Prostate gland (tissue), 2 donors: ENCODE results near the gene KDSR. TPM values are rescaled to one million over a fixed set of nuclear protein-coding genes. Genes with fewer than 3 reads are reported as not detected.
A peak's percentile ranks its signal among the peaks of the same experiment; 100 is the strongest.

ENCODE experiments used
- DNase-seq: peaks from one replicate; pipeline ENCODE4 v3.0.0-alpha.2; 2019; ENCODE audit warnings: low spot score
- H3K27ac ChIP-seq, 2 donors: fragments of 200-600 bp; sonication (generic); 2 replicates each; pipeline ENCODE4 v1.5.1; 2017 to 2019
- H3K27me3 ChIP-seq: fragments of 200-600 bp; sonication (generic); replicated peaks from 2 replicates; pipeline ENCODE4 v1.5.1; 2019; ENCODE audit not compliant: insufficient read depth
- H3K36me3 ChIP-seq, 2 donors: fragments of 200-600 bp; sonication (generic); 1 replicate in 1 of 2; 2 replicates in 1 of 2; pipeline versions ENCODE4 v1.5.1 to v1.8.1; 2017 to 2019
- H3K4me1 ChIP-seq: fragments of 200-600 bp; sonication (generic); replicated peaks from 2 replicates; pipeline ENCODE4 v1.5.1; 2019
- H3K4me3 ChIP-seq, 2 donors: fragments of 200-600 bp; sonication (generic); 2 replicates each; pipeline ENCODE4 v1.5.1; 2017 to 2019
- H3K9me3 ChIP-seq: fragments of 200-600 bp; sonication (generic); 2 replicates; pipeline ENCODE4 v1.5.1; 2017
- POLR2A ChIP-seq: fragments of 450-650 bp; IDR thresholded peaks from one replicate; pipeline ENCODE4 v1.6.1; 2016; ENCODE audit warnings: antibody characterized with exemption, mild to moderate bottlenecking
- POLR2AphosphoS5 ChIP-seq: sonication (generic); formaldehyde crosslinking; IDR thresholded peaks from one replicate; pipeline ENCODE4 v1.6.1; 2017; ENCODE audit warnings: antibody characterized with exemption
- WGBS: methylation state at CpG from one replicate; pipeline ENCODE4 v1.1.5; 2018; 5-methylcytosine and 5-hydroxymethylcytosine counted together
- intact Hi-C: fragments of 100-400 bp; cut with DNase I; formaldehyde crosslinking; loops from one replicate; pipeline ENCODE4 v1.14.2; 2022
- total RNA-seq, 2 donors: library from RNA; depleted of rRNA; stranded (reverse); fragments of >200 nt; gene quantifications; one replicate each; pipeline ENCODE4 v1.1.0, GENCODE V29; 2016
- TF ChIP-seq, protein P1 (sequence below), 4 experiments: fragments of 200-600 bp in 2 of 4; fragments of 450-650 bp in 2 of 4; sonication (generic) in 2 of 4; IDR thresholded peaks; 1 replicate in 3 of 4; 2 replicates in 1 of 4; pipeline ENCODE4 v1.5.1; 2016 to 2019; ENCODE audit warnings: antibody characterized with exemption in 4 of 4, mild to moderate bottlenecking in 2 of 4, moderate library complexity in 2 of 4

The KDSR gene
- total RNA-seq, 2 donors from 2014 or later, result 46.1 to 52.3 TPM

DNA sequence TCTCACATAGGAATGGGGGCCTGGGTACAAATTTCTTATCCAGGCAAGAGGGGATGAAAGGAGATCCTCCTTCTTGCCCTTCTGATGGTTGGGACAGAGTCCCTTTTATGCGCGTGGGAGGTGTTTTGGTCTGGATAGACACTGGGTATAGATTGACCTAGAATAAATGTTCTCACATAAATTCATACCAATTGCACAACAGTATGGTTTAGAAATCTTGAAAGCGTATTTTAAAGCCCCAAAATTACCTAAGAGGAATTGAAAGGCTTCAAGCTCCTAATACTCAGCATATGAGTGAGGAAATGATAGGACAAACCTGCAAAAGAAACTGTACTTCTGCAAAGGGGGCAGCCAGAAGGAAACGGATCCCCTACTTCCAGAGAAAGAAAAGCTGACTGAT, 44.8 kb downstream of the KDSR start:
- DNase-seq, result no peak
- Histone ChIP-seq H3K27me3 (no peaks in the 10 kb centered on the region), H3K36me3 (no peaks in the 10 kb centered on the region), H3K27ac (peak overlapping the region in 1 of 2 donors; percentile 46), H3K4me3 (no peak overlapping the region), H3K4me1 (no peaks in the 10 kb centered on the region), H3K9me3 (no peaks in the 10 kb centered on the region)
- WGBS, result 82% methylated on average over 4 of the region's 4 CpGs
- TF ChIP-seq POLR2A (no peak), POLR2AphosphoS5 (no peak)
- TF ChIP-seq, protein P1, sequence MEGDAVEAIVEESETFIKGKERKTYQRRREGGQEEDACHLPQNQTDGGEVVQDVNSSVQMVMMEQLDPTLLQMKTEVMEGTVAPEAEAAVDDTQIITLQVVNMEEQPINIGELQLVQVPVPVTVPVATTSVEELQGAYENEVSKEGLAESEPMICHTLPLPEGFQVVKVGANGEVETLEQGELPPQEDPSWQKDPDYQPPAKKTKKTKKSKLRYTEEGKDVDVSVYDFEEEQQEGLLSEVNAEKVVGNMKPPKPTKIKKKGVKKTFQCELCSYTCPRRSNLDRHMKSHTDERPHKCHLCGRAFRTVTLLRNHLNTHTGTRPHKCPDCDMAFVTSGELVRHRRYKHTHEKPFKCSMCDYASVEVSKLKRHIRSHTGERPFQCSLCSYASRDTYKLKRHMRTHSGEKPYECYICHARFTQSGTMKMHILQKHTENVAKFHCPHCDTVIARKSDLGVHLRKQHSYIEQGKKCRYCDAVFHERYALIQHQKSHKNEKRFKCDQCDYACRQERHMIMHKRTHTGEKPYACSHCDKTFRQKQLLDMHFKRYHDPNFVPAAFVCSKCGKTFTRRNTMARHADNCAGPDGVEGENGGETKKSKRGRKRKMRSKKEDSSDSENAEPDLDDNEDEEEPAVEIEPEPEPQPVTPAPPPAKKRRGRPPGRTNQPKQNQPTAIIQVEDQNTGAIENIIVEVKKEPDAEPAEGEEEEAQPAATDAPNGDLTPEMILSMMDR (IDR thresholded peaks at IDR 0.05), result no peak
- intact Hi-C loops, result loop anchor here (2.0 kb wide), 2 partner anchors 191 to 305 kb away; no protein-coding TSS in a partner anchor

DNA sequence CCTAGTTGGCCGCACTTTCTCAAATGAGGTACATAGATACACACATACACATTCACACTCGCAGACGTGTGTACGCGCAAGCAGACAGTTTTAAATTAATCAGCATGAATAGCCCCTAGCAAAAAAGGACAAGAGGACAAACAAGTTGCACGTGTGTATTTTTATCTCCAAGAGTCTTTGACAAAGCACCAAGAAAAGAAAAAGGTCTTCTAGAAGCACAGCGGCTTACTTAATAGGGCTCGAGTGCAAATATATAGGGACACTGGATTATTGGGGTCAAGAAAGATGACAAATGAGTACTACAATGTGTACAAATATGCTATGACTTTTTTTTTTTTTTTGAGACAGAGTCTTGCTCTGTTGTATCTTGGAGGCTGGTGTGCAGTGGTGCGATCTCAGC, 45.7 kb downstream of the KDSR start:
- Histone ChIP-seq H3K27me3 (no peaks in the 10 kb centered on the region), H3K9me3 (no peaks in the 10 kb centered on the region), H3K4me3 (no peak overlapping the region), H3K4me1 (no peaks in the 10 kb centered on the region), H3K27ac (peak overlapping the region; percentile 83 to 85), H3K36me3 (no peaks in the 10 kb centered on the region)
- no peak for DNase-seq
- WGBS, result 64% methylated on average over 9 of the region's 9 CpGs
- TF ChIP-seq, protein P1 (IDR thresholded peaks at IDR 0.05), result no peak
- TF ChIP-seq POLR2AphosphoS5 (no peak), POLR2A (no peak)
- intact Hi-C loops, result no loop called here

DNA sequence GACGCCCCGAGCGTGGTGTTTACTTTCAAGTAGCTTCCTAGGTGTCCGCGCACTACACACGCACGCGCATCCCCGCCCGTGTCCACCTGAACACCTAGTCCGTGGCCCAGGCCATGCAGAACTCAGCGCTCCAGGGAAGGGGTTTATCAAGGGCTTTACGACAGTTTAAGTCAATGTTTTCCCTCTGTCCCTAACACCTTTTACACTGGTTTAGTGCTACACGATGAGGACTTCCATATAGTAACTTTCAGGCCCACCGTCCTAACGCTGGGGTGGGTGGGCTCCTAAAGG, 46.1 kb downstream of the KDSR start:
- Histone ChIP-seq H3K4me1 (no peaks in the 10 kb centered on the region), H3K36me3 (no peaks in the 10 kb centered on the region), H3K27ac (peak overlapping the region; percentile 83 to 85), H3K4me3 (peak overlapping the region; percentile 63 to 65), H3K27me3 (no peaks in the 10 kb centered on the region), H3K9me3 (no peaks in the 10 kb centered on the region)
- no peak for TF ChIP-seq POLR2AphosphoS5
- DNase-seq, result peak; percentile 57
- 21% methylated on average over 15 of the region's 16 CpGs for WGBS
- intact Hi-C loops, result no loop called here

DNA sequence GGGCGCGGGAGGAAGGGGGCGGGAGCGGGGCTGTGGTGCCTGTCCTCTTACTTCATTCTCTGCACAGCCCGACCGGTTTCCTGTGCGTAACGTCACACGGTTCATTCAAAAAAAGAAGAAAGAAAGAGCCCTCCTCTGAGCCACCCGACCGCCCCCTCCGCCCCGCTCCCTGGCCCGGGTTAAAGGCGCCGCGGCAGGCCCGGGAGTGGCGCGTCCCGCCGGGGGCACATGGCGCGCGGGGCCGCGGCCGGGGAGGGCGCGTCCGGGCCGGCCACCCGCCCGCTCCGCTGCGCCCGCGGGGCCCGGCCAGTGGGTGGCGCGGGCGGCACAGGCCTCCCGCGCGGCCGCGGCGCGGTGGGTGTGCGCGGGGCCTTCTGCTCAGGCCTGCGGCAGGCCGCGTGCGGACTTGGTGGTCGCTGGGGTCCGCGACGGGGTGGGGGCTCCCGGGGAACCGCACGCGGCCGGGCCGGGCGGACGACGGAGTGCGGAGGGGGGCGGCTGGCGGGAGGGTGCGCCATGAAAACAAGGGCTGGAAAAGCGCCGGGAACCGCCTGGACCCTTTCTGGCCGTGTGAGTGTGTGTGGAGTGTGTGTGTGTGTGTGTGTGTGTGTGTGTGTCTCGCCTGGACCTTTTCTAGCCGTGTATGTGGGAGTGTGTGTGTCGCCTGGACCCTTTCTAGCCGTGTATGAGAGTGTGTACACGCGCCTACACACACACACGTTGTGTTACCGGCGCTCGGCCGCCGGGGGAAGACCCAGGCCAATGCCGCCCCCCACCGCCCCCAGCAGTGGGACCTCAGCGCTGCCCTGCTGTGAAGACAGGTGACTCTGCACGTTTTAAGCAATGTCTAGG, 46.7 kb downstream of the KDSR start:
- Histone ChIP-seq H3K9me3 (no peaks in the 10 kb centered on the region), H3K4me1 (no peaks in the 10 kb centered on the region), H3K27me3 (no peaks in the 10 kb centered on the region), H3K4me3 (peak overlapping the region; percentile 63 to 65), H3K27ac (peak overlapping the region; percentile 83 to 85), H3K36me3 (no peaks in the 10 kb centered on the region)
- 1% methylated on average over 49 of the region's 92 CpGs for WGBS
- intact Hi-C loops, result no loop called here
- DNase-seq, result peak; percentile 83
- TF ChIP-seq POLR2AphosphoS5 (no peak), POLR2A (no peak)
- TF ChIP-seq, protein P1 (IDR thresholded peaks at IDR 0.05), result peak in 2 of 4 experiments; percentile 12 to 27

DNA sequence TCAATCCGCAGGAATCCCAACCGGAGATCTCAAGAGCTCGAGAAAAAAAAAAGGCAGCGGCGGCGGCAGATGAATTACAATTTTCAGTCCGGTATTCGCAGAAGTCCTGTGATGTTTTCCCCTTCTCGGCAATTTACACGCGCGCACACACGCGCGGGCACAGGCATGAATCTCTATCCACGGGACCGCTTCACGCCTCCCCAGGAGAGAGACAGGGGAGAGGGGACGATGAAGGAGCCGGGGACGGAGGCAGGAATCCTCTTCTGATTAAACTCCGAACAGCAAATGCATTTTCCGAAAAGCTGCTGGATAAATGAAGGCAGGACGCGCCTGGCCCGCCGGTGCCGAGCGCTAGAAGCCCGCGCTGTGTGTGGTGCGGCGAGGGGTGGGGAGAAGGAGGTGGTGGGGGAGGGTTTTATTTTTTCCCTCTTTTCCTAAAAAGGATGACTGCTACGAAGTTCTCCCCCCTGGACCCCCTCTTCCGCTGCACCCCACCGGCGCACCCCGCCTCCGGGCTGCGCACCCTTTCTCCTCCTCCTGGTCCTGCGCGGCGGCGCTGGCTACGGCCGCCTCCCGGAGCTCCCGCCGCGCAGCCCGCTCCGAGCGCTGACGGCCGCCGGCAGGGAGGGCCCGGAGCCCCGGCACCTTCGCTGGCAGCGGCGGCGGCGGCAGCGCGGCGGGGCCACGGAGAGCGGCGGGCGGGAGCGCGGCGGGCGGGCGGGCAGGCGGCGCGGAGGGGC, 47.5 kb downstream of the KDSR start, which contains the start of gene BCL2:
Gene BCL2 (minus strand): TSS at position 387 of the 740 bp plus-strand sequence.
- DNase-seq, result peak; percentile 26
- H3K36me3 ChIP-seq, result no peaks in the 10 kb centered on the region
- H3K4me1 ChIP-seq, result no peaks in the 10 kb centered on the region
- H3K27me3 ChIP-seq, result no peaks in the 10 kb centered on the region
- H3K9me3 ChIP-seq, result no peaks in the 10 kb centered on the region
- 1% methylated on average over 70 of the region's 78 CpGs for WGBS
- TF ChIP-seq POLR2AphosphoS5 (no peak), POLR2A (no peak)
- TF ChIP-seq, protein P1 (IDR thresholded peaks at IDR 0.05), result no peak
- peak within 1 kb of the TSS; percentile 83 to 85 for H3K27ac ChIP-seq
- intact Hi-C loops, result loop anchor here (2.0 to 5.0 kb wide), 3 partner anchors 57 to 142 kb away; no protein-coding TSS in a partner anchor
- H3K4me3 ChIP-seq, result peak within 1 kb of the TSS; percentile 63 to 65
